Activated T-helper 1 cell treated with Interleukin-2 at 50 U/mL for 16 hours (primary cell): Measurements from ENCODE around the gene VGLL3.
"Not testable (repeated sequence)": the region's sequence is repeated elsewhere in the genome, so short reads cannot be mapped to it uniquely, and the experiment has no call there.

Experiments used
- DNase-seq: peaks from one replicate; pipeline ENCODE4 v3.0.0-alpha.2; 2020; ENCODE audit warnings: low read depth

VGLL3 gene

DNA sequence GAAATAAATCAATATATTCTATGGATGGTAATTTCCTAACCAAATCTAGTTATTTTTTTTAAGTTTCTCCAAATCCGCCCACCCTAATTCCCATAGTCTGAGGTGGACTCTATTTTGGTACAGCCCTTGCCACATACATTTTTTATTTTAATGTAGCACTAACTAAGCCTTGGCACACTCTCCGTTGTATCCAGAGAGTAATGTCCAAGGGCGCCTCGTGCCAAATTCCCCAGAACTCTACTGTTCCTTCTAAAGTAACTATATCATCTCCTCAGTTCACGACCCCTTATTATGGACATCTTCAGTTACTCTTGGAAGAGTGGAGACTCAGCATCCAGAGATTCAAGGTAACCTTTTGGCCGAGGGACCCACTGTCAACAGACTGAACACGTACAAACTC is 1.3 kb downstream of the VGLL3 start:
- no peak for DNase-seq

DNA sequence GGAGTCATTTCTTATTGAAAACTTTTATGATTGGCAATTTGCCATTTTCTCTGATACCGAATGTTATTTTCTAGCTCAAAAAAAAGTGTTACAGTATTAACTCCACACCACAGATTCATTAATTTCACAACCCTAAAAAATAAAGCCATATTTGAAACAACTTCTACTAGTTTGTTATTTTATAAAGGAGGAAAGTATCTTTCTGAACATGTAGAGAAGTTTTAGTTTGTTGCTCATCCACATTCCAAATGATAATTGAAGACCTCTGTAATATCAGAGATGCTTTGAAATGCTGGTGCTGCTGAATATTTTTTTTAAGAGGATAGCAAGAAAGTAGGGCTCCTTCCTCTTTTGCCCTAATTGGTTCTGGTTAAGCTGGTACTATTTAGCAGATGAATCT is 1.9 kb downstream of the VGLL3 start:
- DNase-seq = no peak

DNA sequence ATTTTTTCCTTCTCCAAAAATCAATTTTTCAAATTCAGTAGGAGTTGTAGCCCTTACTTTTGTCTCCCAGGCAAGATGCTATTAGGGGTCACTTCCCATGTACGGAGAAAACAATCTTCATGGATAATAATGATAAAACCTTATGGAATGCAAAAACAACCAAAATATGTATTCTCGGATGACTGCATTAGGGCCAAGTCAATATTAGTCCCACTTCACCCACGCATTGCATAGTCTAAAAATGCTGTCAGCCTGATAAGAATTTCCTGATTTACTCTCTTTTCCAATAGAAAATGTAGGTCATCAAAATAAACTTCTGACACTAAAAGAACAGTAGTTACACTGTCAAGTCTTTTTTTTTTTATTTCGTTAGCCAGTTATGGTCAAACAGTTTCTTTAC is 2.7 kb downstream of the VGLL3 start:
- DNase-seq = no peak

DNA sequence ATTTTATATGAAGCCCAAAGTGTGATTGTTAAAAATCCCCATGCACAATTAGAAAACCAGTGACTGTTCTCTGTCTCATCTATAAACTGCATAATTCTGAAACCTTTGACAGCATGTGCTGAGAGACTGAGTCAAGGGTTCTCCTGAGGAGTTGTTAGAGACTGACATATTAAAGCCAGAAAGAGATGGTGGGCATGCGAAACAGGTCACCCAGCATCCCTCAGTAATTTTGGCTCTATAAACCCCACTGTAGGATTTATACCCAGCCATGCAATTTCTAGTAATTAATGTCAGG is 3.6 kb downstream of the VGLL3 start:
- DNase-seq = no peak

DNA sequence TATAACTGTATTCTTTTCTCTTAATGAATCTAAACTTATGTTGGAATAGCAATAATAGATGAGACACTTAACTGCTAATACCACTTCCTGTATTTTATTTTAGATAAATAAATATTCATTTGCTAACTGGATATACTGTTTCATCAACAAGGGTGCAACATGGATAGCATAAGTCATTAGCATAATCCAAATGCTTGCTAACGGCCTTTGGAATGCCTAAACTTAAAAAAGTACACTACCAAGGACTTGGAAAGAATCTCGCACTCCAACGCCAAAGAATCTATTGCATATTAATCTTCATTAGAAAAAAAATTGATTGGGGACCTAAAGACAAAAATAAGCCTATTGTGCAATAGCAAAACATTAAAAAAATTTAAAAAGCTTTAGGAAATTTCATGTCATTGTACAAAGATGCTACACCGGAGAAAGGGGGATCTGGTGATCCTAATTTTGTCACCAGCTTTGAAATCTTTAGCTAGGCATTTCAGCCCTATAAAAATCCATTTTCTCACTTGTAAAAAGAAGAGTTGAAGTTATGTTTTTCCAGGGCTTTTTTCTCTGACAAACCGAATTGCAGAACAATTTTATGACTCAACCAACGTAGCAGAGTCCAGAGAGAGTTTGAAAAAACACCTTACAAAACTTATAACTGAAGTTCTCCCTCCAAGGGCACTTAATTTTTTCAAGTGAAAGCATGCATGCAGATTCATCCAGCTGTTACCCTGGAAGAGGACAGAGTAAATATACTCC is 4.1 kb downstream of the VGLL3 start:
- DNase-seq = no peak

DNA sequence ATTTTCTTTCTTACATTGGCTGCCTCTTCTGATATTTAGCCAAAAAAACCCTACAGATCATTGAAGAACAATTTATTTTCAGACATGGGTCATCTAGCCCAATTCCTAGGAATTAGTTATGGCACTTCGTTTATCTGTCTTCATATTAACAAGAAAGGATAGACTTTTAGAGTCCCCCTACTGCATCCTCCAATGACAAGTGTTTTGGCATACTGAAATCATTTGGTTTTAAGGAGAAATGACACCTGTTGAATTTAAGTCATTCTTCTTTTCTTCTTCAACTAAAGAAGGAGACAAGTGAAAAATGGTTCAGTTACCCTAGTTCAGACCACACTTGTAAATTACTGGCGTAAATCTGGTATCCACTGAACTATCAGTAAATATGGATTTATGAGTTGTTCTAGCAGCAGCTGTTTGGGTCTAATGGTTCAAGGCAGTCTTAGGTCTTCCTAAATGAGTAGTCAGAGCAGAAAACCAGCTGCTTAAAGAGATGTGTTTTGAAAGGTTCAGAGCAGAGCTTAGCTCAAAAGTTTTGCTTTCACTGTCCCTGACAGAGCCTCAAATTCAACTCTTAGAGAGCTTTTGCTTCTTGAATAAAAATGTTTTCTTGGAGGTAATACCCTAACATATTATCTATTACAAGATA is 5.6 kb downstream of the VGLL3 start:
- DNase-seq = no peak

DNA sequence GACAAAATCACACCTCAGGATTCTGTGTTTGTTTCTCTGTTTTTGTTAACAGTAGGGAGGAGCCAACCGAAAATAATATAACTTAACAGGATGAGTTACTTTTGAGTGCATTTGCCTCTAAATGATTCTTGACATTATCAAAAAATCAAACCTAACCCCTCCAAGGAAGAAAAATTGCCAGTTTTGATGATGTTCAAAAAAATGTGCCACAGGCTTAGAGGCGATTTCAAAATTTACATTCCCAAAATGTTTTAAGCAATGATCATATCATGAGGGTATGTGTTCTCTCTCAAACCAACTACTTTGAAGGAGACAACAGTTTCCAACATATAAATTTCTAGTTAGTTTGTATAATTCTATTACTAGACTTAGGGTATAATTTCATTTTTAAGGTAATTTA is 6.7 kb downstream of the VGLL3 start:
- no peak for DNase-seq

DNA sequence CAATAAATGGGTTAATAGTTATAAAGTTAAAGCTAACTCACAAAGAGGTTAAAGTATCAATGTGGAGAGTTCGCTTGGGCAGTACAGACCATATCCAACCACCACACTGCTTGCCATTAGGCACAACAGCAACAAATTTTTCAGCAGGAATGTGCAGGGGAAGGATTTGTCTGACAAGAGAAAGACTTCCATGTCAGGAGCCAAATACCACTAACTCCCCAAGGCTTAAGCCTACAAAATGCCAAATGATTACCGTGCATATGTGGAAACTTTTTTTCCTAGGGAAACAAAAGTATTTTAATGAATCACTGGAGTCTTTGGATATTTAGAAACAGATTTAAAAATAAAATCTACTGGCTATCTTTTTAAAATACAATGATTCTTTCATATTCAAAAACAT is 8.1 kb downstream of the VGLL3 start:
- no peak for DNase-seq

DNA sequence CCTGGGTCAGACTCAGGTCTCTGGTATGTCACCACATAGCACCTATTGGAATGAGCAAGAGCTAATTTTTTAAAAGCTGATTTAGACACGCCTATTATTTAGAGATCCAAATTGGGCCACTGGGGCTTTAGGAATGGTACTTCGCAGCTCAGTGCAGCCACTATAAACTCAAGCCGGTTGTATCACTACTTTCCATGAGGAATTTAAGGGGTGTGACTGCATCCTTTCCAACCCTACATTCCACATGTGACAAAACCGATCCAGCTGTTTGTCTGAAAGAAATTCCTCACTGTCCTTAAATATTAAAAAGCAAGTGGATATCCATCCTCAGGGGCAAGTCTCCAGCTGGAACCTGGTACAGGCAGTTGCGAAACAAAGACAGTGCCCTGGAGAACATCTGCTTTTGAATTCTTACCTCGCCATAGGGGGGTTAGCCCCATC is 12.8 kb downstream of the VGLL3 start:
- no peak for DNase-seq

DNA sequence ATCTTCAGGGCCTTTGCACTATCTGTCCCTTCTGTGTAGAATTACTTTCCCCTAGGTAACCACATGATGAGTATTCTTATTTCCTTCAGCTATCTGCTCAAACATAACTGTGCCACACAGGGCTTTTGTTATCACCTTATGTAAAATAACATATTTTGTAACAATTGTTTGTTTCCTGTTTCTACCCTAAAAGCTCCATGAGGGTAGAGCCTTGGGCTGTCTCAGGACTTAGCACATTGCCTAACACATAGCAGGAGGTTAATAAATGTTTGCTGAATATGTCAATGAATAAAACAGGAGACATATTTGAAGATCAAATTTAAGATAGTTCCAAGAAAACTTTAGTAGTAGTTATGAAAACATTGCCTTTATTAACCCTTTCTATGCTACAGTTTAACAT is 14.7 kb downstream of the VGLL3 start:
- DNase-seq = no peak

DNA sequence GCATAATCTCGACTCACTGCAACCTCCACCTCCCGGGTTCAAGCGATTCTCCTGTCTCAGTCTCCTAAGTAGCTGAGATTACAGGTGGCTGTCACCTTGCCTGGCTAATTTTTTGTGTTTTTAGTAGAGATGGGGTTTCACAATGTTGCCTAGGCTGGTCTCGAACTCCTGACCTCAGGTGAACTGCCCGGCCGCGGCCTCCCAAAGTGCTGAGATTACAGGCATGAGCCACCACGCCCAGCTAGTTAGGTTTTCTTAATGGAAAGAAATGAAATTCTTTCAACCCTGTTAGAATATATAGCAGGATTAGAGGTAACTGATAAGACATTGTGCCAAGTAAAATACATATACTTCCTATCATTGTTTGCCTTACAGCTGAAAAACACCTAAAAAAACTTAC is 16.8 kb downstream of the VGLL3 start:
- DNase-seq = not testable (repeated sequence)

DNA sequence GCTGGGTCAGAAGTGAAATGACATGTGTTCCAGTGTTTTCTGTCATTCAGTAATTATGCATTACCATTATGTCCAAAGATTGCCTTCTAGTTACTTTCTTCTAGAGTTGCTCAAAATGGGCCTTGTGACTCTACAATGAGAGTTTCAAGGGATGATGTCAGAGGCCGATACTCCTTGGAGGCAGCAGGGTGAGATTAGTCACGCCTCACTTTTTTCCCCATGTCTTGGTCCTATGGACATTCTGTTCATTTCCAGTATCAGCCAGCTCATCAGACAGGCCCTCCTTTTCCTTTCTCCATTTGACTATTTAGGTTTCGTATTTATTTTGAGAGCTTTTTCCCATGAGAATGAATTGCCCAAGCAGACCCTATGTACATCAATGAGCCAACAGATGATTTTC is 17.5 kb downstream of the VGLL3 start:
- no peak for DNase-seq

DNA sequence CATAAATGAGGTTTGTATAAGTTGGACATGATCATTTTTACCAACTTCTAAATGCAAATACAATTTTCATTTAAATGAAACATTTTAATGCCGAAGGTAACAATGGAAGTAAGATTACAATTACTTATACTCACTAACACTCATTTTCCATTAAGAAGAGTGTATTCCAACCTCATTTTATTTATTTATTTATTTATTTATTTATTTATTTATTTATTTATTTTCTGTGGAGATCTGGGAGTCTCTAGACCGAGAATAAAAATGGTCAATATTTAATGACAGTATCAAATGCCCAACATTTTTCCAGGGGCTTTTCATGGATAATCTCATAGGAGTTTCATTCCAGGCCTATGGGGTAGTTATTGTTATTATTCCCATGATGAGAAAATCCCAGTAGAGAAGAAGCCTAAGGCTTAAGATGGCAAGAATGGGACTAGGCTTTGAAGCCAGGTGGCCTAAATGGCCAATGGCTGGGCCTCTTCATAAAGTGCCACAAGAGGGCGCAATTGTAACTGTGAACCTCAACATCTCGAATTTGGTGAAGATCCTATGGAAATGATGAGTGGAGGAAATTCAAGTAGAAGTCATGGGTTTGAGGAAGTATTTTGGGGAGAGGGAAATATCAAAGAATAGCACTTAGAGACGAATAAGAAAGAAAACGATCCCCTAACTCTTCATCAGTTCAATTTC is 21.3 kb downstream of the VGLL3 start:
- DNase-seq = no peak

DNA sequence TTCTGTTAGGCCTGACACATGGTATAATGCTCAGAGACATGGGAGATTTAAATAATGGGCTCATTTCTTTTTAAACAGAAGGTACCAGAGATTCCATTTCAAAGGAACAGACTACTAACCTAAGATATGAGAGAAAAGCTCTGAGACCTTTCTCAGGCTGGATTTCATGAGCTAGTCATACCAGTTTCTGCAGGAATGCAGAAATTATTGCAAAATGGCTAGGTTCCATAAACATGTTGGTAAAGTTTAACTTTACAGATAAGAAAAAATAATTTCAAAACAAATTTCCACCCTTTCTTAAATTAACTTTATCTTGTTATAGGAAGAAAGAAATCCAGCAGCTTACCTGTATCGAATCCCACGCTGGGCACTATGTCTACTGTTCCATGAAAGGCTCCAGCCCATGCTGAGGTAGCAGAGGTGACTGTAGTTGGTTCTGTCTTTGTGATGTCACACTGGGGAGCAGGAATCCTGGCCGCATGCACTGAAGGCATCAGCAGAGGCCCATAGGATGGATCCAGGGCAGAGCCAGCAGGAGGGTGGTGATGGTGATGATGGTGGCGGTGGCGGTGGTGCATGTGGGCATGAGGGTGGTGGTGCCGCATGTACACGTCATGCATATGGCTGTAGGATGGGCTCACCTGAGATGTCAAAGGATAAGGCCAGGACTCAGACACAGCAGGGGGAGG is 22.6 kb downstream of the VGLL3 start:
- DNase-seq = no peak

DNA sequence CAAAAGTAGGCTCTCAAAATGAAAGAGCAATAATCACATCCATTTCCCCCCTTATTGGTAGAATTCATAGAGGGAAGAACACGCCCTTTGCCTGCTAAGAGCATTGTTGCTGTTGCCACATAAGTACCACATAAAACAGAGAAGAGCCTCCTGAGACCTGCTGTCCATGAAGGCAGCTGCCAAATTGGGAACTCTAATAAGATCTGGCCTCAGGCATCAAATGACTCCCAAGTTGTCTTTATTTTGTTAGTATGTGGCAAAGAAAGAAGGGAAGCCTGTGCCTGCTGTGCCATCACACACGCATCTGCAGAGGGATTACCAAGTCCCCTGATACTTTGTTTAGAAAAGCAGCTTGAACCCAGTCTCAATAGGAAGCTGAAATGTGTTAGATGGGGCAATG is 23.9 kb downstream of the VGLL3 start:
- no peak for DNase-seq

DNA sequence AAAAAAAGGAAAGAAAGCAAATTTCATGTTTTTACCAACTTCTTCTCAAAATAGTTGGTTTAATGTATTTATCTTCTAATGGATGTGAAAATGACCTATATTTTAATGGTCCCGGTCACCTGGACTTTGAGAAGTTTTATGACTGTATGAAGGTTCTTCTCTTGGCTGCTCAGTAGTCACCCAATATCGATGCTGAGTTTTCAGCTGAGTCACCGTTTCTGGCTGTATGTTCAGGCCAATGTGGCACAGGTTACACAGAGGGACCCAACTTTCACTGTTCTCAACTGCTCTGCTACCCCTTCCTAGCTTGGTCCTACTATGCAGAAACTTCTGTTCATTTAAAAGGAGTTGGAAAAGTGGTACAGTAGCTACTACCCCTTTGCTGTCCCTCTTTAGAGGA is 25.8 kb downstream of the VGLL3 start:
- no peak for DNase-seq

DNA sequence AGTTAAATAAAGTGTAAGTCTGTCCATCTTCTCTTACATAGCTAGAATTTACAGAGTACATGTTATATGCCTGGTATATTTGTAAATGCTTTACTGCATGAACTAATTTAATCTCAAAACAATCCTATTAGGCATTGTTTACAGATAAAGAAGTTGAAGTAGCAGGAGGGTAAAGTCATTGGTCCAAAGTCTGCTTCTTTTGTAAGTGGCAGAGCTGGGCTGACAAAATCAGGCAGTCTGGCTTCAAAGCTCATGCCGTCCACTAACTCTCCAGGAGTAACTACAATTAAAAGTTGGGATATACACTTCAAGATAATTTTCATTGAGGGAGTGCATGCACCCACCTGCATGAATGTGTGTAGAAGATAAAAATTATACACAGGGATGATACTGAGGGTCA is 27.3 kb downstream of the VGLL3 start:
- no peak for DNase-seq

DNA sequence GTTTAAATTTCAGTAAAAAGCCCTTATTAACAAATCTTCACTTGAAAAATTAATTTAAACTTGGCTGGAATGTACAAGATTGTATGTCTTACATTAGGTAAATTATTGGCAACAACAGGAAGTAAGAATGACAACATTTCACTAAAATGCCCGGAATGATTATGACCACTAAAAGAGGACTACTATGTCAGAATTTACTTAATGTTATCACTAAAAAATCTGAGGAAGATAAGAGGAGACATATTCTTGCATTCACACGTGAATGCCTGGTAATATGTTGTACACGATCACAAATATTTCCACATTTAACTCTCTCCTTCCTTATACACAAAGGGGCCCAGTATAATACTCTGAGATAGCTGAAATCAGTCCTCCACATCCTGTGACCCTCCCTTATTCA is 29.7 kb downstream of the VGLL3 start:
- DNase-seq = no peak

DNA sequence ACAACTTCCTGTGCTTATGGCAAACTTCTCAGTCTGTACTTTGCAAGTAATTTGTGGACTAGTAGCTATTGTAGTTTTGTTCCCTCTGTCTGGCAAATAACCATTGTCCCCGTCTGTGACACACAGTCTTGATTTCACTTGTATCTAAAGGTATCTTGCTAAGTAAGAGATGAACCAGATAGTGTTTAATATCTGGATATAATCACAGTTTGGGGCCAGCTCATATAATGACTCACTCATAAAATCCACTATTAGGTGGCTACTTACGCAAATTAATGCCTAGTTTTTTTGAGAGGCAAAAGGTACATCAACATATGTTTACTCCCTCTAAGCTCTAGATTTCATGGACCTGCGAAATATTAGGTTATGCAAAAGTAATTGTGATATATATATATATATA is 30.4 kb downstream of the VGLL3 start:
- DNase-seq = no peak

DNA sequence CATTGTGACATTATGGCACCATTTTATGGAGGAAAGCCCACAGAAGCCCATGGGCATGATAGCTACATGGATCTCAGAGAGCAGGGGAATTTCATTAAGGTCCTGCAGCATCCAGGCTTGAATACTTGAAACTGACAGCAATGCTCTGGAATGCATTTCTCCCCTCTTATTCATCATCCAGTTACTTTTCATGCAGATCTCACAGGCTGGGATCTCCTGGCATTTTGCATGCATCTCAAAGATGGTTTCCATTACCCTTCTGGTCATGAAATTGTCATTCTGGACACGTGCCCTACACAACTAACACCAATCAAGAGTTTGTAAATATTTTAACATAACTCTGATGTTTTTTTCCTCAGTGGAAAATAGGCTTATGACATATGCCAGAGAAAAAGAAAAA is 32.4 kb downstream of the VGLL3 start:
- no peak for DNase-seq

DNA sequence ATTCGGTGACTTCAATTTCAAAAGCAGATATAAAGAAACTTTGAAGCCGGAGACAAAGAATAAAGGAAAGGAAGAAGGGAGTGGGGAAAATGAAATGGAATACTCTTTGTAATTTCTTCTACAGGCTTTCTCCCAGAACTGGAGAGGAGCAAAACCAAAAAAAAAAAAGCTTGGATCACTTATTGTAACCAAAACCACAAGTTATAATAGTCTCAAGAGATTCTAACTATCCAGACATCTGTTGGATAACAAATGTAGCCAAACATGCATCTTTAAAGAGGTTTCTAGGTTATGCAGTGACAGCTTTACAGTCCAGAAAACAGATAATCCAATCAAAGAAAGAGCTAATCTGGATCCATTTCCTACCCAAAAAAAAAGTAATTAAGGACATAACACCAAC is 36.2 kb downstream of the VGLL3 start:
- DNase-seq = no peak

DNA sequence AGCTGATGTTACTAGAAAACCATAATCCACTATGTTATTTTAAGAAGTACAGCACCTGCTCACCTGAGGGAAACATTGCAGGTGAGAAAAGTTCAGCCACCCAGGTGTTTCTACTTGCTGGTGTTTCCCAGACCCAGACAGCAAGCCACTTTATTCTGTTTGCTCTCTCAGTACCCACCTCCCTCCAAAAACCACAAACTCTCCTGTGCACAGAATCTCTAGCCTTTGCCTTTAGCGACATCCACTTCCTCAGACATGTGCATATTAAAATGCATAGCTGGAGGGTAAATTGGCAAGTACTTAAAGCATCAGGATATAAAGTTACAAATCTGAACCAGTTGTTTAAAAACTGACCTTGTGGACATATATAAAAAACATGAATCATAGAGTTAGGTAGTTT is 36.7 kb downstream of the VGLL3 start:
- DNase-seq = no peak

DNA sequence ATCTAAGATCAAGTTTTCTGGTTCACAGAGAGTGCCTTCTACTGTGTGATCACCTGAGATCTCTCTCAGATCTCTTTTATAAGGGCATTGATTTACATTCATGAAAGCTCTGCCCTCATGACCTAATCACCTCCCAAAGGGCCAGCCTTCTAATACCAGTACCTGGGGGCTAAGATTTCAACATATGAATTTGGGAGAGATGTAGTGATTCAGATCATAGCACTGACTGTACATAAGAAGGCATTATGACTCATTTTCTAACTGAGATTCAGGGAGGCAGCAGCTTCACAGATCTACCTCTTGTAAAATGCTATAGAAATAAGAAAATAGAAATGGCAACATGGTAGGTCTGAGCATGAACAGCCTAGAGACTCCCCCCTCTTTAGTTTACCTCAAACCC is 39.6 kb downstream of the VGLL3 start:
- no peak for DNase-seq
